Measurements from ENCODE around the gene MSRB1. TPM values are rescaled to one million over a fixed set of nuclear protein-coding genes. Genes with fewer than 3 reads are reported as not detected.

MSRB1 gene
- total RNA-seq, 2 donors from 2014 or later: 11.0 to 12.4 TPM

- intact Hi-C loops (cut with DNase I): no loop called here
- 84% methylated on average over 36 of the region's 38 CpGs for WGBS
- Histone ChIP-seq H3K36me3 (no peaks in the 10 kb centered on the region), H3K27ac (no peak overlapping the region), H3K9me3 (no peaks in the 10 kb centered on the region), H3K4me1 (replicated peaks) (peaks cover 9% of the 10 kb centered on the region), H3K4me3 (no peak overlapping the region), H3K27me3 (replicated peaks; ENCODE audit: insufficient read depth) (no peaks in the 10 kb centered on the region)
- DNase-seq (ENCODE audit: low spot score): no peak
- TF ChIP-seq, protein P1, sequence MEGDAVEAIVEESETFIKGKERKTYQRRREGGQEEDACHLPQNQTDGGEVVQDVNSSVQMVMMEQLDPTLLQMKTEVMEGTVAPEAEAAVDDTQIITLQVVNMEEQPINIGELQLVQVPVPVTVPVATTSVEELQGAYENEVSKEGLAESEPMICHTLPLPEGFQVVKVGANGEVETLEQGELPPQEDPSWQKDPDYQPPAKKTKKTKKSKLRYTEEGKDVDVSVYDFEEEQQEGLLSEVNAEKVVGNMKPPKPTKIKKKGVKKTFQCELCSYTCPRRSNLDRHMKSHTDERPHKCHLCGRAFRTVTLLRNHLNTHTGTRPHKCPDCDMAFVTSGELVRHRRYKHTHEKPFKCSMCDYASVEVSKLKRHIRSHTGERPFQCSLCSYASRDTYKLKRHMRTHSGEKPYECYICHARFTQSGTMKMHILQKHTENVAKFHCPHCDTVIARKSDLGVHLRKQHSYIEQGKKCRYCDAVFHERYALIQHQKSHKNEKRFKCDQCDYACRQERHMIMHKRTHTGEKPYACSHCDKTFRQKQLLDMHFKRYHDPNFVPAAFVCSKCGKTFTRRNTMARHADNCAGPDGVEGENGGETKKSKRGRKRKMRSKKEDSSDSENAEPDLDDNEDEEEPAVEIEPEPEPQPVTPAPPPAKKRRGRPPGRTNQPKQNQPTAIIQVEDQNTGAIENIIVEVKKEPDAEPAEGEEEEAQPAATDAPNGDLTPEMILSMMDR (IDR thresholded peaks at IDR 0.05): no peak
- TF ChIP-seq POLR2AphosphoS5 (IDR thresholded peaks at IDR 0.05) (no peak), POLR2A (IDR thresholded peaks at IDR 0.05) (no peak)
Measured at GRCh38 chr16:1946495-1947368, 3.7 kb upstream of the MSRB1 start.

- Histone ChIP-seq H3K27me3 (replicated peaks; ENCODE audit: insufficient read depth) (no peaks in the 10 kb centered on the region), H3K4me3 (no peak overlapping the region), H3K27ac (no peak overlapping the region), H3K4me1 (replicated peaks) (peaks cover 9% of the 10 kb centered on the region), H3K36me3 (no peaks in the 10 kb centered on the region), H3K9me3 (no peaks in the 10 kb centered on the region)
- no peak for DNase-seq (ENCODE audit: low spot score)
- TF ChIP-seq POLR2AphosphoS5 (IDR thresholded peaks at IDR 0.05) (no peak), POLR2A (IDR thresholded peaks at IDR 0.05) (no peak)
- TF ChIP-seq, protein P1 (IDR thresholded peaks at IDR 0.05): no peak
- 80% methylated on average over 19 of the region's 19 CpGs for WGBS
- intact Hi-C loops (cut with DNase I): no loop called here
Measured at GRCh38 chr16:1945559-1946391, 2.8 kb upstream of the MSRB1 start.

DNA sequence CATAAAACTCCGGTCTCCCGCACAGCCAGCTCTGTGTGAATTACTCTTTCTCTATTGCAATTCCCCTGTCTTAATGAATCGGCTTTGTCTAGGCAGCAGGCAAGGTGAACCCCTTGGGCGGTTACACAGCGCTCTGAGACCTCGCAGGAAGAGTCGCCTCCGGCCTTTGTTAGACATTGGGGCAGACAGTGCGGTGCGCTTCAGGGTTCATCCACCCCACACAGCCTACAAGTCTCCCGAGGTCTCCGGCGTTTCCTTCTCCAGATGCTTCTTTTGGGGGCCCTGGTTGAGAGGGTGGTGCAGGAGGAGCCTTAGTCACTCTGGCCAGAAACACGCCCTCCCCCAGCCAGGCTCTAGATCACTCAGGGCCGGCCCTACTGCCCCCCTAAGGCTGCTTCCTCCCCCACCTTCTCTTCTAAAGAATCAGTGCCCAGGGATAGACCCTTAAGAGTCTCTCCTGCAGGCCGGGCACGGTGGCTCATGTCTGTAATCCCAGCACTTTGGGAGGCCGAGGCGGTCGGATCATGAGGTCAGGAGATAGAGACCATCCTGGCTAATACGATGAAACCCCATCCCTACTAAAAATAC lies 1.7 kb upstream of the MSRB1 start:
- 95% methylated on average over 21 of the region's 21 CpGs for WGBS
- intact Hi-C loops (cut with DNase I): no loop called here
- H3K9me3 ChIP-seq: no peaks in the 10 kb centered on the region
- DNase-seq (ENCODE audit: low spot score): no peak
- H3K27me3 ChIP-seq (replicated peaks; ENCODE audit: insufficient read depth): no peaks in the 10 kb centered on the region
- no peak overlapping the region for H3K27ac ChIP-seq
- no peak for TF ChIP-seq POLR2AphosphoS5 (IDR thresholded peaks at IDR 0.05)
- TF ChIP-seq, protein P1 (IDR thresholded peaks at IDR 0.05): no peak
- no peak for TF ChIP-seq POLR2A (IDR thresholded peaks at IDR 0.05)
- H3K4me1 ChIP-seq (replicated peaks): peaks cover 9% of the 10 kb centered on the region
- no peak overlapping the region for H3K4me3 ChIP-seq
- no peaks in the 10 kb centered on the region for H3K36me3 ChIP-seq

DNA sequence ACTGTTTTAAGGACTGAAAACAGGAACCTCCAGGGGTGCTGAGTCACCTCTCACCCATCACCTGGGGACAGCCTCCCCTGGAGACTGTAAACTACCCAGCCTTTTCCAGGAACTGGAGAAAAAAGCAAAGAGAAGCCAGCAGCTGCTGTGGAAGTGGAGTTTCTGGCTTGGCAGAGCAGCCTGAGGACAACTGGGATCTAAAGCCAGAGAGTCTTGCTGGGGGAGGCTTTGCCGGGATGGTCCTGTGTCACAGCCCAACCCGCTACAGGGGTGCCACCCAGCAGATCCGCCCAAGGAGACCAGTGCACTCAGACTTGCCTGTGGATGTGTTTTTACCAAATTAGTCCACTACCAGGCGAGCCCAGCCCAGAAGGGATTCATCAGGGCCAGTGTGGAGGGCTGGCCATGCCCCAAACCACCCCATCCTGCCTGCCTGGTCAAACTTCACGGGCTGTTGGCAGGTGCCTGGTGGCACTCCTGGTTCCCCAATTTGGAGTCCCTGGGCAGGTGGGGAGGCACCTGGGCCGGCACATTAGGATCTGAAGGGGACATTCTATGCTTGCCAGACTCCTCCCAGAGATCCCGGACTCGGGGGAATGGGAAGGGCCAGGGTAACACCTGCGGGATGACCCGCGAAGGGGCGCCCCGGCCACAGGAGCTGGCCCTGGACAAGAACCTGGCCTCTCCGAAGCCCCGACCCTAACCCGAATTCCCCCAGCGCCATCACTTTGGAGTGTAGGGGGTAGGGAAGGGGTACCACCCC lies 771 bp downstream of the MSRB1 start:
- peak overlapping the region; percentile 76 to 84 for H3K4me3 ChIP-seq
- TF ChIP-seq POLR2AphosphoS5 (IDR thresholded peaks at IDR 0.05) (no peak), POLR2A (IDR thresholded peaks at IDR 0.05) (no peak)
- TF ChIP-seq, protein P1 (IDR thresholded peaks at IDR 0.05): no peak
- no peaks in the 10 kb centered on the region for H3K27me3 ChIP-seq (replicated peaks; ENCODE audit: insufficient read depth)
- peak overlapping the region; percentile 53 to 76 for H3K27ac ChIP-seq
- DNase-seq (ENCODE audit: low spot score): no peak
- peaks cover 3 to 18% of the 10 kb centered on the region in 2 donors for H3K36me3 ChIP-seq
- H3K4me1 ChIP-seq (replicated peaks): peaks cover 9% of the 10 kb centered on the region
- WGBS: 18% methylated on average over 16 of the region's 17 CpGs
- H3K9me3 ChIP-seq: no peaks in the 10 kb centered on the region
- intact Hi-C loops (cut with DNase I): no loop called here

Data from prostate gland (tissue), 2 donors.